Measurements from ENCODE around the gene KTN1. TPM values are rescaled to one million over a fixed set of nuclear protein-coding genes. Genes with fewer than 3 reads are reported as not detected.
A peak's percentile ranks its signal among the peaks of the same experiment; 100 is the strongest.

Gene KTN1, protein sequence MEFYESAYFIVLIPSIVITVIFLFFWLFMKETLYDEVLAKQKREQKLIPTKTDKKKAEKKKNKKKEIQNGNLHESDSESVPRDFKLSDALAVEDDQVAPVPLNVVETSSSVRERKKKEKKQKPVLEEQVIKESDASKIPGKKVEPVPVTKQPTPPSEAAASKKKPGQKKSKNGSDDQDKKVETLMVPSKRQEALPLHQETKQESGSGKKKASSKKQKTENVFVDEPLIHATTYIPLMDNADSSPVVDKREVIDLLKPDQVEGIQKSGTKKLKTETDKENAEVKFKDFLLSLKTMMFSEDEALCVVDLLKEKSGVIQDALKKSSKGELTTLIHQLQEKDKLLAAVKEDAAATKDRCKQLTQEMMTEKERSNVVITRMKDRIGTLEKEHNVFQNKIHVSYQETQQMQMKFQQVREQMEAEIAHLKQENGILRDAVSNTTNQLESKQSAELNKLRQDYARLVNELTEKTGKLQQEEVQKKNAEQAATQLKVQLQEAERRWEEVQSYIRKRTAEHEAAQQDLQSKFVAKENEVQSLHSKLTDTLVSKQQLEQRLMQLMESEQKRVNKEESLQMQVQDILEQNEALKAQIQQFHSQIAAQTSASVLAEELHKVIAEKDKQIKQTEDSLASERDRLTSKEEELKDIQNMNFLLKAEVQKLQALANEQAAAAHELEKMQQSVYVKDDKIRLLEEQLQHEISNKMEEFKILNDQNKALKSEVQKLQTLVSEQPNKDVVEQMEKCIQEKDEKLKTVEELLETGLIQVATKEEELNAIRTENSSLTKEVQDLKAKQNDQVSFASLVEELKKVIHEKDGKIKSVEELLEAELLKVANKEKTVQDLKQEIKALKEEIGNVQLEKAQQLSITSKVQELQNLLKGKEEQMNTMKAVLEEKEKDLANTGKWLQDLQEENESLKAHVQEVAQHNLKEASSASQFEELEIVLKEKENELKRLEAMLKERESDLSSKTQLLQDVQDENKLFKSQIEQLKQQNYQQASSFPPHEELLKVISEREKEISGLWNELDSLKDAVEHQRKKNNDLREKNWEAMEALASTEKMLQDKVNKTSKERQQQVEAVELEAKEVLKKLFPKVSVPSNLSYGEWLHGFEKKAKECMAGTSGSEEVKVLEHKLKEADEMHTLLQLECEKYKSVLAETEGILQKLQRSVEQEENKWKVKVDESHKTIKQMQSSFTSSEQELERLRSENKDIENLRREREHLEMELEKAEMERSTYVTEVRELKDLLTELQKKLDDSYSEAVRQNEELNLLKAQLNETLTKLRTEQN (N-terminal part only)
- 10 to 100 TPM; 90.0 to 94.1 TPM for total RNA-seq

- peak within 1 kb of the TSS; percentile 84 for H3K27ac Mint-ChIP-seq
- H3K4me1 Mint-ChIP-seq (ENCODE audit: low read depth) = peaks cover 30% of the 10 kb centered on the region
- intact Hi-C loops (cut with micrococcal nuclease) = loop anchor here (1.0 to 10.0 kb wide), 12 partner anchors 128 to 1812 kb away; partner anchors contain the start of genes AP5M1, DLGAP5, EXOC5 and FBXO34
- CTCF ChIA-PET = no interaction called here
- peak within 1 kb of the TSS; percentile 94 for H3K4me3 Mint-ChIP-seq
- no peaks in the 10 kb centered on the region for H3K27me3 Mint-ChIP-seq (ENCODE audit: low read depth)
- H3K36me3 Mint-ChIP-seq (ENCODE audit: low read depth) = peaks cover 2% of the 10 kb centered on the region
- peak; percentile 84 for DNase-seq
- H3K9me3 Mint-ChIP-seq = no peaks in the 10 kb centered on the region
Measured at GRCh38 chr14:55579724-55580469, at the start of gene KTN1. TSS of gene KTN1 (plus strand) at chr14:55580207. CDS start at chr14:55612049, 31,842 bp downstream.

DNA sequence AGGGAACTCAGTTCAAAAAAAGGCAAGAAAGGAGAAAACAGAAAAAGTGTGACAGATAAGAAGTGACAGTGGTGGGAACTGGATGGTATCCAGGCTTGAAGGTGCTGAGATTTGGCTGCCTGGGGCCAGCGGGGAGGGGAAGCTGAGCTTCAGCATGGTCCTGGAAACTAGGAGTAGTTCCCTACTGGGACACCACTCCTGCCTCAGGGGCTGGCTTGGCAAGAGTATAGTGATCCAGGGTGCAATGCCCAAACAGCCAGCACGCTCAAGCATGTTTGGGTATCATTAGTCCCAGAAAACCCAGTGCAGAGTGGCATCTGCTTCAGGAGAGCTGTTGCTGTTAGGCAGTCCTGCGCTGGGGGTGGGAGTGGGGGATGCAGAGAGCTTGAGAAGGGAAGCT, 49.5 kb upstream of the KTN1 start:
- Mint-ChIP-seq H3K27ac (no peak overlapping the region), H3K4me3 (no peak overlapping the region), H3K36me3 (ENCODE audit: low read depth) (no peaks in the 10 kb centered on the region), H3K4me1 (ENCODE audit: low read depth) (no peaks in the 10 kb centered on the region), H3K9me3 (no peaks in the 10 kb centered on the region), H3K27me3 (ENCODE audit: low read depth) (no peaks in the 10 kb centered on the region)
- no peak for DNase-seq
- intact Hi-C loops (cut with micrococcal nuclease) = no loop called here
- CTCF ChIA-PET = no interaction called here

DNA sequence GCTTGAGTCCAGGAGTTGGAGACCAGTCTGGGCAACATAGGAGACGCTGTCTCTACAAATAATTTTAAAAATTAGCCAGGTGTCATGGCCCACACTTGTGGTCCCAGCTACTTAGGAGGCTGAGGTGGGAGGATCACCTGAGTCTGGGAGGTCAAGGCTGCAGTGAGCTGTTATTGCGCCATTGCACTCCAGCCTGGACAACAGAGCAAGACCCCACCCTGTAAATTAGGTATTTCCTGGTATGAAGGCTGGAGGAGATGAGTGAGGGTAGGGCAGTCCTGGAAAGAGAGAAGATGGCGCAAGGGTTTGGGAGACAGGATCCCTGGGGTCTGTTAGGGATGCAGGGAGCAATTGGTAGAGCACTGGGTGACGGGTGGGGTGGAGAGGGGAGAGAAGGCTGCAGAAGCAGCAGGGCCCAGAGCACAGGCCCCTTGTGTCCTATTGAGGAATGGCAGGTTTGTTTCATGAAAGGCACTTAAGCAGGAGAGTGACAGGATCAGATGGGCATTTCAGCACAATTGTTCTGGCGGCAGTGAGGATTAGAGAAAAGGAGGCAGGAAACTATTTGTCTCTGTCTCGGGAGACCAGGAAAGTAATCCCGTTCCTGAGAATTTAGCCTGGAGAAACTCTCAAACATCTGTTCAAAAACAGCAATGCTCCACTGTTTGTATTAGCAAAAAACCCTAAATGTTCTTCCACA, 47.2 kb upstream of the KTN1 start:
- CTCF ChIA-PET = interaction anchor here (0.7 kb wide), 1 partner anchor 9 kb away, joined by 3 read pairs; no protein-coding TSS in a partner anchor
- DNase-seq = no peak
- no peaks in the 10 kb centered on the region for H3K36me3 Mint-ChIP-seq (ENCODE audit: low read depth)
- intact Hi-C loops (cut with micrococcal nuclease) = no loop called here
- H3K4me3 Mint-ChIP-seq = no peak overlapping the region
- no peaks in the 10 kb centered on the region for H3K27me3 Mint-ChIP-seq (ENCODE audit: low read depth)
- no peak overlapping the region for H3K27ac Mint-ChIP-seq
- H3K4me1 Mint-ChIP-seq (ENCODE audit: low read depth) = no peaks in the 10 kb centered on the region
- peaks cover 4% of the 10 kb centered on the region for H3K9me3 Mint-ChIP-seq

- CTCF ChIA-PET = interaction anchor here (0.6 kb wide), 1 partner anchor 1143 kb away, joined by 4 read pairs; no protein-coding TSS in a partner anchor
- intact Hi-C loops (cut with micrococcal nuclease) = no loop called here
- Mint-ChIP-seq H3K27me3 (ENCODE audit: low read depth) (no peaks in the 10 kb centered on the region), H3K27ac (no peak overlapping the region), H3K36me3 (ENCODE audit: low read depth) (no peaks in the 10 kb centered on the region), H3K4me3 (no peak overlapping the region), H3K9me3 (peaks cover 4% of the 10 kb centered on the region), H3K4me1 (ENCODE audit: low read depth) (no peaks in the 10 kb centered on the region)
- DNase-seq = no peak
Measured at GRCh38 chr14:55533960-55534359, 46.0 kb upstream of the KTN1 start.

GRCh38 chr14:55535516-55536203, 44.3 kb upstream of the KTN1 start:
- no peak for DNase-seq
- intact Hi-C loops (cut with micrococcal nuclease) = no loop called here
- Mint-ChIP-seq H3K4me1 (ENCODE audit: low read depth) (no peaks in the 10 kb centered on the region), H3K4me3 (no peak overlapping the region), H3K36me3 (ENCODE audit: low read depth) (no peaks in the 10 kb centered on the region), H3K27ac (no peak overlapping the region), H3K9me3 (peaks cover 4% of the 10 kb centered on the region), H3K27me3 (ENCODE audit: low read depth) (no peaks in the 10 kb centered on the region)
- CTCF ChIA-PET = no interaction called here

- CTCF ChIA-PET = no interaction called here
Measured at GRCh38 chr14:55536204-55536708, 43.8 kb upstream of the KTN1 start.

DNA sequence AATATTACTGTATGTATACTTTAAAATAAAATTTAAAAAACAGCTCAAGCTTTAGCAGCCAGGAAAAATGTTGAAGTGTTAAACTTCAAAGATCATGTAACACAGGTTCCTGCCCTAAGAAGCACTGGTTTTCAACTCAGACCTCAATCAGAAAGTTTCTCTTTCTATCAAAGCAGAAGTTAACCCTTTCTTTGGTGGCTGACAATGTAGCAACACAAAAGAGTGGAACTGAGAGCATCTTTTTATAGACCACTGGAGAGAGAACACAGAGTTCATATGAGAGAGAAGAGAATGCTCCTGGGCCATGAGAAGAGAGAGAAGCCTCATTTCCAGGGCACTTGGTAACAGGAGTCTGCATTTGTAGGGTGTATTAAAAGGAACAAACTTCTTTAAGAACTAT, 42.2 kb upstream of the KTN1 start:
- H3K27me3 Mint-ChIP-seq (ENCODE audit: low read depth) = no peaks in the 10 kb centered on the region
- no peak overlapping the region for H3K4me3 Mint-ChIP-seq
- H3K4me1 Mint-ChIP-seq (ENCODE audit: low read depth) = no peaks in the 10 kb centered on the region
- peaks cover 4% of the 10 kb centered on the region for H3K9me3 Mint-ChIP-seq
- intact Hi-C loops (cut with micrococcal nuclease) = no loop called here
- no peak overlapping the region for H3K27ac Mint-ChIP-seq
- no peaks in the 10 kb centered on the region for H3K36me3 Mint-ChIP-seq (ENCODE audit: low read depth)
- no peak for DNase-seq
- CTCF ChIA-PET = no interaction called here

More at GRCh38 chr14:55536204-55536708, 43.8 kb upstream of the KTN1 start:
- Mint-ChIP-seq H3K27me3 (ENCODE audit: low read depth) (no peaks in the 10 kb centered on the region), H3K36me3 (ENCODE audit: low read depth) (no peaks in the 10 kb centered on the region), H3K27ac (no peak overlapping the region), H3K4me1 (ENCODE audit: low read depth) (no peaks in the 10 kb centered on the region), H3K9me3 (peaks cover 4% of the 10 kb centered on the region), H3K4me3 (no peak overlapping the region)
- DNase-seq = no peak
- intact Hi-C loops (cut with micrococcal nuclease) = no loop called here

DNA sequence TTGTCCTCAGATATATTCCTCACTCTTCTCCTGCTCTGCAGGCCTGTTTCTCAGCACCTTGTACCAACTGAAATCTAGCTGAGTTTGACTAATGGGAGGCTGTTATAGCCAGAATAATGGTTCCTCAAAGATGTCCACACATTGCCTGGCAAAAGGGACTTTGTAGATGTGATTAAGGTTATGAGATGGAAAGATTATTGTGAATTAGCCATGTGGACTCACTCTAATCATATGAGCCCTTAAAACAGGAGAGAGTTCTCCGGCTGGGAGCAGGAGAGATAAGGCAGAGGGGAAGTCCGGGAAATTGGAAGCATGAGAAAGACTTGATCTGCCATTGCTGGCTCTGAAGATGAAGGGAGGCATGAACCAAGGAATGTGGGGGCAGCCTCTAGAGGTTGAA, 40.0 kb upstream of the KTN1 start:
- Mint-ChIP-seq H3K4me1 (ENCODE audit: low read depth) (no peaks in the 10 kb centered on the region), H3K27ac (no peak overlapping the region), H3K36me3 (ENCODE audit: low read depth) (no peaks in the 10 kb centered on the region), H3K4me3 (no peak overlapping the region), H3K9me3 (peaks cover 4% of the 10 kb centered on the region), H3K27me3 (ENCODE audit: low read depth) (no peaks in the 10 kb centered on the region)
- intact Hi-C loops (cut with micrococcal nuclease) = no loop called here
- DNase-seq = no peak
- CTCF ChIA-PET = no interaction called here

GRCh38 chr14:55540847-55541773, 38.9 kb upstream of the KTN1 start:
- peaks cover 4% of the 10 kb centered on the region for H3K9me3 Mint-ChIP-seq
- intact Hi-C loops (cut with micrococcal nuclease) = no loop called here
- CTCF ChIA-PET = interaction anchor here (0.6 kb wide), 2 partner anchors 99 to 105 kb away, joined by 3 to 4 read pairs; no protein-coding TSS in a partner anchor
- H3K27me3 Mint-ChIP-seq (ENCODE audit: low read depth) = no peaks in the 10 kb centered on the region
- DNase-seq = no peak
- H3K36me3 Mint-ChIP-seq (ENCODE audit: low read depth) = no peaks in the 10 kb centered on the region
- no peak overlapping the region for H3K27ac Mint-ChIP-seq
- H3K4me3 Mint-ChIP-seq = no peak overlapping the region
- H3K4me1 Mint-ChIP-seq (ENCODE audit: low read depth) = no peaks in the 10 kb centered on the region

- Mint-ChIP-seq H3K4me3 (no peak overlapping the region), H3K9me3 (no peaks in the 10 kb centered on the region), H3K27me3 (ENCODE audit: low read depth) (no peaks in the 10 kb centered on the region), H3K27ac (no peak overlapping the region), H3K4me1 (ENCODE audit: low read depth) (no peaks in the 10 kb centered on the region), H3K36me3 (ENCODE audit: low read depth) (no peaks in the 10 kb centered on the region)
- CTCF ChIA-PET = no interaction called here
- intact Hi-C loops (cut with micrococcal nuclease) = no loop called here
- DNase-seq = no peak
Measured at GRCh38 chr14:55545779-55546178, 34.2 kb upstream of the KTN1 start.
